B cell (primary cell): ENCODE measurements around the gene PODN. TPM values are rescaled to one million over a fixed set of nuclear protein-coding genes. Genes with fewer than 3 reads are reported as not detected.

Experiments
- ATAC-seq: fragments of 200-7000 bp; cut with Tn5 transposase; one replicate; pipeline ENCODE4 v1.10.0; 2021; ENCODE audit warnings: low read depth, mild to moderate bottlenecking, moderate number of reproducible peaks, moderate library complexity
- CTCF ChIA-PET: fragments of 350-600 bp; sonication (Branson Sonifier 250); formaldehyde crosslinking; loops from one replicate; lab custom pipeline; 2021; ENCODE audit warnings: antibody characterized with exemption, inconsistent platforms; lab: Charles Lee
- POLR2A ChIA-PET: fragments of 350-600 bp; sonication (Branson Sonifier 250); formaldehyde crosslinking; loops from one replicate; lab custom pipeline; 2021; ENCODE audit warnings: antibody characterized with exemption; lab: Charles Lee
- DNase-seq: peaks from one replicate; pipeline ENCODE4 v3.0.0; 2013
- H2AFZ ChIP-seq: 2 replicates; pipeline ENCODE4 v1.6.1; 2012; ENCODE audit warnings: mild to moderate bottlenecking, low read depth, low read length; ENCODE audit not compliant: insufficient read depth, poor library complexity, severe bottlenecking
- H3K27ac ChIP-seq, 2 donors: 1 replicate in 1 of 2; 2 replicates in 1 of 2; pipeline ENCODE4 v1.5.1; 2012 to 2013; ENCODE audit warnings: low read length in 2 of 2, mild to moderate bottlenecking in 2 of 2, moderate library complexity in 1 of 2
- H3K27me3 ChIP-seq, 4 experiments: fragments of 200-600 bp in 1 of 4; sonication (generic) in 1 of 4; replicated peaks in 1 of 4; 1 replicate in 2 of 4; 2 replicates in 2 of 4; pipeline versions ENCODE4 v1.6.1 to v1.7.0; 2013 to 2016; ENCODE audit warnings: low read length in 3 of 4, mild to moderate bottlenecking in 2 of 4, mixed read lengths in 1 of 4, moderate library complexity in 1 of 4; ENCODE audit not compliant: insufficient read depth in 4 of 4, control insufficient read depth in 3 of 4; ENCODE audit errors: control extremely low read depth in 1 of 4
- H3K36me3 ChIP-seq, 2 experiments: replicated peaks in 1 of 2; 1 replicate in 1 of 2; 2 replicates in 1 of 2; pipeline versions ENCODE4 v1.6.1 to v1.7.1; 2013; ENCODE audit warnings: low read length in 1 of 2; ENCODE audit not compliant: insufficient read depth in 2 of 2, control insufficient read depth in 1 of 2; ENCODE audit errors: control extremely low read depth in 1 of 2, extremely low read depth in 1 of 2
- H3K4me1 ChIP-seq, 2 donors: fragments of 200-600 bp in 1 of 2; sonication (generic) in 1 of 2; 1 replicate in 1 of 2; 2 replicates in 1 of 2; pipeline versions ENCODE4 v1.5.1 to v1.6.1; 2013 to 2017; ENCODE audit warnings: low read length in 2 of 2; ENCODE audit not compliant: control insufficient read depth in 2 of 2, insufficient read depth in 2 of 2
- H3K4me2 ChIP-seq: replicated peaks from 2 replicates; pipeline ENCODE3; 2012; ENCODE audit warnings: mild to moderate bottlenecking, low read depth, low read length; ENCODE audit not compliant: poor library complexity, severe bottlenecking
- H3K4me3 ChIP-seq, 5 experiments: fragments of 200-600 bp in 1 of 5; sonication (generic) in 1 of 5; 1 replicate in 3 of 5; 2 replicates in 2 of 5; pipeline versions ENCODE4 v1.5.1 to v1.7.0; 2011 to 2016; ENCODE audit warnings: low read length in 4 of 5, mild to moderate bottlenecking in 4 of 5, low read depth in 2 of 5, control low read depth in 1 of 5, moderate library complexity in 1 of 5; ENCODE audit not compliant: insufficient read depth in 1 of 5; ENCODE audit errors: control extremely low read depth in 1 of 5, extremely low read depth in 1 of 5
- H3K79me2 ChIP-seq: fragments of 200-600 bp; sonication (generic); one replicate; pipeline ENCODE4 v1.6.0; 2016; ENCODE audit warnings: low read length; ENCODE audit not compliant: control insufficient read depth, insufficient read depth
- H3K9ac ChIP-seq: fragments of 200-600 bp; sonication (generic); 2 replicates; pipeline ENCODE4 v1.6.1; 2017; ENCODE audit warnings: mild to moderate bottlenecking, low read length, moderate library complexity
- H3K9me3 ChIP-seq, 3 donors: one replicate each; pipeline versions ENCODE4 v1.6.1 to v1.7.1; 2013; ENCODE audit warnings: low read length in 2 of 3; ENCODE audit not compliant: control insufficient read depth in 2 of 3, insufficient read depth in 1 of 3; ENCODE audit errors: control extremely low read depth in 1 of 3
- H4K20me1 ChIP-seq: 2 replicates; pipeline ENCODE4 v1.6.0; 2012; ENCODE audit warnings: mild to moderate bottlenecking, low read length; ENCODE audit not compliant: insufficient read depth, control insufficient read depth, poor library complexity, severe bottlenecking
- H3K27ac Mint-ChIP-seq: one replicate; pipeline ENCODE4 v1.8.0; 2021; ENCODE audit warnings: mixed read lengths
- H3K27me3 Mint-ChIP-seq: one replicate; pipeline ENCODE4 v1.8.0; 2021; ENCODE audit warnings: mixed read lengths
- H3K4me1 Mint-ChIP-seq: one replicate; pipeline ENCODE4 v1.8.0; 2021; ENCODE audit warnings: mixed read lengths
- H3K4me3 Mint-ChIP-seq: one replicate; pipeline ENCODE4 v1.8.0; 2021; ENCODE audit warnings: mixed read lengths
- H3K9me3 Mint-ChIP-seq: one replicate; pipeline ENCODE4 v1.8.0; 2022; ENCODE audit warnings: mixed read lengths; ENCODE audit not compliant: insufficient read depth
- CTCF ChIP-seq: fragments of 200-600 bp; IDR thresholded peaks from one replicate; pipeline ENCODE4 v1.8.0; 2022; ENCODE audit warnings: antibody characterized with exemption, mild to moderate bottlenecking
- EZH2 ChIP-seq: IDR thresholded peaks from 2 replicates; pipeline ENCODE4 v1.6.1; 2012; ENCODE audit warnings: borderline replicate concordance, low read depth, mild to moderate bottlenecking, moderate library complexity, low read length; ENCODE audit not compliant: insufficient read depth, poor library complexity, severe bottlenecking
- WGBS: methylation state at CpG from one replicate; pipeline ENCODE4 v1.1.5; 2013; ENCODE audit warnings: missing lambda C conversion rate; ENCODE audit not compliant: insufficient coverage; 5-methylcytosine and 5-hydroxymethylcytosine counted together
- intact Hi-C: fragments of 100-400 bp; cut with micrococcal nuclease; formaldehyde crosslinking; loops from one replicate; pipeline ENCODE4 v1.10.0; 2022
- polyA plus RNA-seq: library from polyadenylated mRNA; depleted of rRNA; stranded (reverse); fragments of >200 nt; gene quantifications from 2 replicates; pipeline ENCODE4 v1.2.3, GENCODE V29; 2012
- total RNA-seq, 2 donors: library from RNA; stranded (reverse); fragments of 120-200 nt in 1 of 2; gene quantifications; 1 replicate in 1 of 2; 2 replicates in 1 of 2; pipeline versions ENCODE4 v1.2.3 to v1.2.4, GENCODE V29; 2013 to 2022

The PODN gene
- total and polyA plus RNA-seq, 2 donors (not counting 1 experiment from before 2014, with no cell fraction given), result not detected

- H3K9me3 ChIP-seq, result no peaks in the 10 kb centered on the region
- WGBS, result 94% methylated on average over 7 of the region's 10 CpGs
- H3K36me3 ChIP-seq, result no peaks in the 10 kb centered on the region
- no peak for TF ChIP-seq EZH2
- TF ChIP-seq CTCF, result no peak
- CTCF ChIA-PET, result no interaction called here
- Mint-ChIP-seq H3K27ac (no peak overlapping the region), H3K4me3 (no peak overlapping the region), H3K27me3 (no peaks in the 10 kb centered on the region), H3K9me3 (no peaks in the 10 kb centered on the region), H3K4me1 (no peaks in the 10 kb centered on the region)
- H3K4me2 ChIP-seq, result no peak overlapping the region
- POLR2A ChIA-PET, result no interaction called here
- DNase-seq (no peak), ATAC-seq (no peak)
- H3K79me2 ChIP-seq, result no peaks in the 10 kb centered on the region
- H3K4me1 ChIP-seq, result no peaks in the 10 kb centered on the region
- H3K9ac ChIP-seq, result no peak overlapping the region
- intact Hi-C loops, result no loop called here
- H3K27ac ChIP-seq, result no peak overlapping the region
- no peaks in the 10 kb centered on the region for H3K27me3 ChIP-seq
- H2AFZ ChIP-seq, result no peak overlapping the region
- no peak overlapping the region for H3K4me3 ChIP-seq
- no peaks in the 10 kb centered on the region for H4K20me1 ChIP-seq
Measured at GRCh38 chr1:53073868-53074311, 11.9 kb downstream of the PODN start.

- Histone ChIP-seq H4K20me1 (no peaks in the 10 kb centered on the region), H3K4me3 (no peak overlapping the region), H3K27ac (no peak overlapping the region), H3K4me1 (no peaks in the 10 kb centered on the region), H3K9me3 (no peaks in the 10 kb centered on the region), H3K27me3 (no peaks in the 10 kb centered on the region), H2AFZ (no peak overlapping the region), H3K36me3 (no peaks in the 10 kb centered on the region), H3K9ac (no peak overlapping the region), H3K4me2 (no peak overlapping the region), H3K79me2 (no peaks in the 10 kb centered on the region)
- Mint-ChIP-seq H3K4me1 (no peaks in the 10 kb centered on the region), H3K4me3 (no peak overlapping the region), H3K27ac (no peak overlapping the region), H3K27me3 (no peaks in the 10 kb centered on the region), H3K9me3 (no peaks in the 10 kb centered on the region)
- DNase-seq (no peak), ATAC-seq (no peak)
- TF ChIP-seq EZH2 (no peak), CTCF (no peak)
- 93% methylated on average over 5 of the region's 8 CpGs for whole genome bisulfite sequencing
- ChIA-PET POLR2A (no interaction called here), CTCF (no interaction called here)
- intact Hi-C loops, result no loop called here
Measured at GRCh38 chr1:53074313-53075154, 12.5 kb downstream of the PODN start.
